Panc1 (cell line): Measurements from ENCODE around the gene DYRK2. TPM values are rescaled to one million over a fixed set of nuclear protein-coding genes. Genes with fewer than 3 reads are reported as not detected.

Experiments used
- ATAC-seq: fragments of 200-7000 bp; cut with Tn5 transposase; 2 replicates; pipeline ENCODE4 v1.9.1; 2020; ENCODE audit warnings: mild to moderate bottlenecking, moderate library complexity
- BruUV-seq: library from RNA; stranded (reverse); fragments of 400-500 nt; replicated peaks from 2 replicates; lab custom pipeline; 2021; lab: Mats Ljungman, UMichigan
- CTCF ChIA-PET: fragments of 300-600 bp; sonication (Branson Sonifier 250); formaldehyde crosslinking; loops from one replicate; lab custom pipeline; 2022; ENCODE audit warnings: antibody characterized with exemption; lab: Charles Lee
- POLR2A ChIA-PET: fragments of 300-600 bp; sonication (Branson Sonifier 250); formaldehyde crosslinking; loops from one replicate; lab custom pipeline; 2022; ENCODE audit warnings: antibody characterized with exemption; lab: Charles Lee
- DNase-seq: peaks from one replicate; pipeline ENCODE4 v3.0.0-alpha.2; 2010; ENCODE audit warnings: low read depth, low spot score
- H3K27ac ChIP-seq: 2 replicates; pipeline ENCODE4 v1.5.1; 2011; ENCODE audit warnings: mild to moderate bottlenecking, low read length, inconsistent platforms
- H3K27me3 ChIP-seq: fragments of 200-500 bp; sonication (Bioruptor generic); 2 replicates; pipeline ENCODE4 v1.6.0; 2014; ENCODE audit warnings: low read length, inconsistent platforms; ENCODE audit not compliant: control insufficient read depth, insufficient read depth
- H3K36me3 ChIP-seq: fragments of 200-500 bp; sonication (Bioruptor generic); 2 replicates; pipeline ENCODE4 v1.5.1; 2014; ENCODE audit warnings: inconsistent platforms, mild to moderate bottlenecking, low read length, moderate library complexity; ENCODE audit not compliant: control insufficient read depth, insufficient read depth
- H3K4me1 ChIP-seq: 2 replicates; pipeline ENCODE4 v1.5.1; 2011; ENCODE audit warnings: inconsistent platforms, mild to moderate bottlenecking, low read length, moderate library complexity; ENCODE audit not compliant: control insufficient read depth, insufficient read depth
- H3K4me3 ChIP-seq, 2 experiments: 2 replicates each; pipeline ENCODE4 v1.5.1; 2011 to 2012; ENCODE audit warnings: low read depth in 2 of 2, low read length in 2 of 2, mild to moderate bottlenecking in 2 of 2, inconsistent platforms in 1 of 2, moderate library complexity in 1 of 2
- H3K9me3 ChIP-seq: fragments of 200-500 bp; sonication (Bioruptor generic); 2 replicates; pipeline ENCODE4 v1.5.1; 2014; ENCODE audit warnings: low read depth, mild to moderate bottlenecking, inconsistent platforms, low read length, moderate library complexity; ENCODE audit not compliant: control insufficient read depth, insufficient read depth
- POLR2AphosphoS5 ChIP-seq: IDR thresholded peaks from 2 replicates; pipeline ENCODE4 v1.6.1; 2012; ENCODE audit warnings: mild to moderate bottlenecking, low read depth, low read length, moderate library complexity
- REST ChIP-seq, 2 experiments: IDR thresholded peaks; 2 replicates each; pipeline ENCODE4 v1.6.1; 2011 to 2012; ENCODE audit warnings: low read depth in 2 of 2, control low read depth in 1 of 2, low read length in 1 of 2, mild to moderate bottlenecking in 1 of 2, moderate library complexity in 1 of 2; ENCODE audit not compliant: insufficient read depth in 1 of 2
- SIN3A ChIP-seq: IDR thresholded peaks from 2 replicates; pipeline ENCODE4 v1.6.1; 2012; ENCODE audit warnings: low read depth, mild to moderate bottlenecking, low read length, moderate library complexity, borderline replicate concordance; ENCODE audit not compliant: insufficient read depth
- TCF7L2 ChIP-seq: IDR thresholded peaks from 2 replicates; pipeline ENCODE4 v1.6.1; 2011; ENCODE audit warnings: mild to moderate bottlenecking, low read depth, low read length, inconsistent platforms
- in situ Hi-C: cut with HindIII; loops from 2 replicates; pipeline ENCODE4 v1.10.0; 2016; ENCODE audit warnings: low sequenced_read_pairs, low pct_unique_long_range_greater_than_20kb
- intact Hi-C: fragments of 100-400 bp; cut with micrococcal nuclease; formaldehyde crosslinking; loops from one replicate; pipeline ENCODE4 v1.10.0; 2022; ENCODE audit not compliant: unreplicated experiment
- total RNA-seq: library from RNA; stranded (reverse); gene quantifications from one replicate; pipeline ENCODE4 v1.2.1, GENCODE V29; 2021; ENCODE audit not compliant: unreplicated experiment
- TF ChIP-seq, protein P1 (sequence below): fragments of 450-650 bp; IDR thresholded peaks from 2 replicates; pipeline ENCODE4 v1.5.1; 2017; ENCODE audit warnings: mild to moderate bottlenecking

DYRK2 gene
- total RNA-seq, 1 experiment from 2014 or later: 9.9 TPM

DNA sequence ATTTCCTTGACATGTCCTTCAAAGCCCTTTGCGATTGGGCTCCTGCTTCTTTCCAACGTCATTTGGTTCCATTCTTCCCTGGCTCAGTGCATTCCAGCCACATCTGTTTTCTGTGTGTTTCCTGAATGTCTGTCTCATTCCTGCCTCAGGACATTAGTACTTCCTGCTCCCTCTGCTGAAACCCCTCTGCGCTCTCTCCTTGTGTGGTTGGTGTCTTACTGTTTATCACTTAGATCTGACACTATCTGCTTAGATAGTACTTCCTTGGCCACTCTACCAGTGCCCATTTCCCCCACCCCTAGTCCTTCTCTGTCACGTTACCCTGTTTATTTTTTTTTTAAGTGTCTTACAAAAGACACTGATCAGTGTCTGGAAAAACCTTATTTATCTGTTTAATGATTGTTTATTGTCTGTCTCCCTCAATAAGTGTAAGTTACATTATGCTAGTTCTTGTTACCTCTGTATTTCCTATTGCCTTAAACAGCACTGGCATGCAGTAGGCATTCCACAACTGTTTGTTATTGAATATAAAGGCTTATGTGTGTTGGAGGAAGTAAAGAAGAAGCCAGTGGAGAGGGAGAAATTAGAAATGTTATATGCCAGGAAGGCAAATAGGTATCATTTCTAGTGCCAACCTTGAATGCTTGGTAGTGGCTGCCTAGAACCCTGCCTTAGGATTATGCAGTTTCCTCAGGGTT is 21.5 kb downstream of the DYRK2 start:
- Histone ChIP-seq H3K9me3 (no peaks in the 10 kb centered on the region), H3K36me3 (no peaks in the 10 kb centered on the region), H3K27me3 (no peaks in the 10 kb centered on the region), H3K27ac (no peak overlapping the region), H3K4me1 (no peaks in the 10 kb centered on the region), H3K4me3 (no peak overlapping the region)
- TF ChIP-seq SIN3A (no peak), TCF7L2 (no peak), POLR2AphosphoS5 (no peak), REST (IDR thresholded peaks at IDR 0.05; ENCODE audit: insufficient read depth in 1 of 2, low read depth in 2 of 2, low read length in 1 of 2) (no peak)
- TF ChIP-seq, protein P1, sequence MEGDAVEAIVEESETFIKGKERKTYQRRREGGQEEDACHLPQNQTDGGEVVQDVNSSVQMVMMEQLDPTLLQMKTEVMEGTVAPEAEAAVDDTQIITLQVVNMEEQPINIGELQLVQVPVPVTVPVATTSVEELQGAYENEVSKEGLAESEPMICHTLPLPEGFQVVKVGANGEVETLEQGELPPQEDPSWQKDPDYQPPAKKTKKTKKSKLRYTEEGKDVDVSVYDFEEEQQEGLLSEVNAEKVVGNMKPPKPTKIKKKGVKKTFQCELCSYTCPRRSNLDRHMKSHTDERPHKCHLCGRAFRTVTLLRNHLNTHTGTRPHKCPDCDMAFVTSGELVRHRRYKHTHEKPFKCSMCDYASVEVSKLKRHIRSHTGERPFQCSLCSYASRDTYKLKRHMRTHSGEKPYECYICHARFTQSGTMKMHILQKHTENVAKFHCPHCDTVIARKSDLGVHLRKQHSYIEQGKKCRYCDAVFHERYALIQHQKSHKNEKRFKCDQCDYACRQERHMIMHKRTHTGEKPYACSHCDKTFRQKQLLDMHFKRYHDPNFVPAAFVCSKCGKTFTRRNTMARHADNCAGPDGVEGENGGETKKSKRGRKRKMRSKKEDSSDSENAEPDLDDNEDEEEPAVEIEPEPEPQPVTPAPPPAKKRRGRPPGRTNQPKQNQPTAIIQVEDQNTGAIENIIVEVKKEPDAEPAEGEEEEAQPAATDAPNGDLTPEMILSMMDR: no peak
- ATAC-seq (no peak), DNase-seq (no peak)
- in situ Hi-C loops: no loop called here
- intact Hi-C loops: no loop called here
- BruUV-seq: no TSS peak
- POLR2A ChIA-PET: no interaction called here
- CTCF ChIA-PET: no interaction called here

GRCh38 chr12:67671419-67671818 is 22.9 kb downstream of the DYRK2 start:
- H3K27ac ChIP-seq: no peak overlapping the region
- no peak for TF ChIP-seq REST (IDR thresholded peaks at IDR 0.05; ENCODE audit: insufficient read depth in 1 of 2, low read depth in 2 of 2, low read length in 1 of 2)
- TF ChIP-seq POLR2AphosphoS5: no peak
- TF ChIP-seq, protein P1: no peak
- H3K4me3 ChIP-seq: no peak overlapping the region
- ChIA-PET CTCF (no interaction called here), POLR2A (no interaction called here)
- H3K4me1 ChIP-seq: no peaks in the 10 kb centered on the region
- intact Hi-C loops (no loop called here), in situ Hi-C loops (no loop called here)
- H3K9me3 ChIP-seq: no peaks in the 10 kb centered on the region
- no peaks in the 10 kb centered on the region for H3K27me3 ChIP-seq
- no peak for ATAC-seq
- BruUV-seq: no TSS peak
- no peaks in the 10 kb centered on the region for H3K36me3 ChIP-seq
- DNase-seq: no peak
